Heart right ventricle (tissue), 16 donors: ENCODE data around the gene CTDSPL2. TPM values are rescaled to one million over a fixed set of nuclear protein-coding genes. Genes with fewer than 3 reads are reported as not detected.
"Not testable (repeated sequence)": the region's sequence is repeated elsewhere in the genome, so short reads cannot be mapped to it uniquely, and the experiment has no call there.

Experiments
- ATAC-seq, 8 donors: fragments of 200-7000 bp; cut with Tn5 transposase; one replicate each; pipeline ENCODE4 v1.9.1; 2020; ENCODE audit warnings: mild to moderate bottlenecking in 8 of 8, moderate library complexity in 8 of 8, moderate number of reproducible peaks in 1 of 8
- DNase-seq, 2 donors: peaks; one replicate each; pipeline ENCODE4 v3.0.0-alpha.2; 2020
- H3K27ac ChIP-seq, 10 donors: fragments of 200-600 bp; sonication (generic) in 2 of 10; one replicate each; pipeline versions ENCODE4 v1.5.0 to v1.8.0; 2020 to 2022; ENCODE audit warnings: mild to moderate bottlenecking in 3 of 10
- H3K27me3 ChIP-seq, 7 donors: fragments of 200-600 bp; one replicate each; pipeline ENCODE4 v1.8.0; 2021 to 2022; ENCODE audit warnings: mild to moderate bottlenecking in 2 of 7
- H3K36me3 ChIP-seq, 9 donors: fragments of 200-600 bp; sonication (generic) in 1 of 9; one replicate each; pipeline versions ENCODE4 v1.5.0 to v1.8.0; 2020 to 2022; ENCODE audit warnings: mild to moderate bottlenecking in 2 of 9
- H3K4me1 ChIP-seq, 9 donors: fragments of 200-600 bp; sonication (generic) in 1 of 9; one replicate each; pipeline versions ENCODE4 v1.5.0 to v1.8.0; 2020 to 2022; ENCODE audit warnings: mild to moderate bottlenecking in 4 of 9
- H3K4me3 ChIP-seq, 10 donors: fragments of 200-600 bp; sonication (generic) in 2 of 10; one replicate each; pipeline versions ENCODE4 v1.5.0 to v1.8.0; 2020 to 2022; ENCODE audit warnings: mild to moderate bottlenecking in 7 of 10, moderate library complexity in 2 of 10
- H3K9me3 ChIP-seq, 11 donors: fragments of 200-600 bp in 10 of 11; sonication (generic) in 2 of 11; one replicate each; pipeline versions ENCODE4 v1.5.0 to v1.8.0; 2013 to 2022; ENCODE audit warnings: mild to moderate bottlenecking in 2 of 11, control low read depth in 1 of 11, moderate library complexity in 1 of 11
- CTCF ChIP-seq, 9 donors: fragments of 200-600 bp; sonication (generic) in 2 of 9; IDR thresholded peaks; one replicate each; pipeline versions ENCODE4 v1.5.0 to v1.8.0; 2021 to 2022; ENCODE audit warnings: antibody characterized with exemption in 9 of 9, mild to moderate bottlenecking in 5 of 9, moderate library complexity in 1 of 9
- WGBS, 2 donors: extraction: QIAGEN DNeasy Blood & Tissue Kit; methylation state at CpG; one replicate each; pipeline ENCODE4 v1.1.7; 2013; ENCODE audit warnings: inconsistent platforms in 1 of 2; 5-methylcytosine and 5-hydroxymethylcytosine counted together
- intact Hi-C, 10 donors: fragments of 100-400 bp; cut with DNase I; formaldehyde crosslinking; loops; one replicate each; pipeline versions ENCODE4 v1.11.1 to v1.14.2; 2022
- polyA plus RNA-seq, 2 donors: library from polyadenylated mRNA; stranded (reverse); fragments of 200-250 nt; gene quantifications; one replicate each; pipeline ENCODE4 v1.2.3, GENCODE V29; 2013
- total RNA-seq, 10 donors: library from RNA; stranded (reverse); fragmentation: NEBNext Ultra II Directional in 3 of 10; extraction: Animal tissue kit (Norgen Biotek cat#: 25700) in 3 of 10; gene quantifications; one replicate each; pipeline versions ENCODE4 v1.2.1 to v1.2.4, GENCODE V29; 2021 to 2023
- donor health status: Arrhythmogenic right ventricular cardiomyopathy.
- donor health status: ischemic (EF 13 %, LVEDD 7.1; RV severe dilation, severe dysfunction).
- donor health status: healthy with polysubstance abuse.
- donor health status: DM: no; HTN: yes; CAD: no.
- donor health status: DM: no; HTN: no; CAD: no.
- donor health status: ischemic (EF 25% LVEDD 6.9; RV normal size, moderate dysfunction).
- donor health status: ischemic (EF 25% LVEDD 5.7; RV mildly dilated, moderate dysfunction).
- donor health status: healthy.
- donor health status: DM: yes; HTN: yes; CAD: no.
- donor health status: Ischemic cardiomyopathy.
- donor health status: ischemic (EF 35%, LVEDD 5.7; RV mildly dilated, moderate dysfunction).
- donor health status: nonischemic (EF 11% LVEDD 7.7; RV severe dilation, severe dysfunction).
- donor health status: DM: yes; HTN: yes; CAD: no.
- donor health status: PGD.
- donor health status: ischemic (EF 29% LVEDD 5.4; RV normal size, mild dysfunction).
- donor health status: nonischemic (EF 23%, LVEDD 6.1; RV moderate dilation, normal function).

The CTDSPL2 gene
- total and polyA plus RNA-seq, 12 donors: 3.5 to 22.3 (median 17.7) TPM

GRCh38 chr15:44529864-44530604 is 102.6 kb downstream of the CTDSPL2 start:
- Histone ChIP-seq H3K36me3 (peaks cover 0 to 62% (median 0%) of the 10 kb centered on the region in 9 donors), H3K9me3 (no peaks in the 10 kb centered on the region), H3K27ac (no peak overlapping the region), H3K4me3 (no peak overlapping the region), H3K4me1 (peaks cover 0 to 4% (median 0%) of the 10 kb centered on the region in 9 donors), H3K27me3 (no peaks in the 10 kb centered on the region)
- 73 to 75% methylated on average over 10 of the region's 10 CpGs for WGBS, 2 donors
- no peak for TF ChIP-seq CTCF (IDR thresholded peaks at IDR 0.05)
- intact Hi-C loops: no loop called here
- DNase-seq (no peak), ATAC-seq (no peak)

DNA sequence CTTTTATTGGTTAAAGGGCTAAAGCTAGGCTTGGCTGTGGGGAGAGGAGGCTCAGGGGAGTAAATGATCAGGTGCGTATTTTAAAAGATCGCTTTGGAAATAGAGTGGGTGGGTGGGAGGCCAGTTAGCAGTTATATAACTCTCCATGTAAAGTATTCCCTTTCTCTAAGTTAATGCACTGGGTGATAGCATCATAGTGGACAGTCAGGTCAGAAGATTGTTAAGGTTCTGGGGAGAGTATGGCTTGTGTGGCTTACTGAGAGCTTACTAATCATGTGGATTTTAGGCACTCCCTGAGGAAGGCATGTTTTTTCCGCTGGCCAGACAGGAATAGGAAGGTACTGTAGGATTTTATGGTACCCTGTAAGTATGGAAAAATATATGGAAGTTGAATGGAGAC is 103.2 kb downstream of the CTDSPL2 start:
- DNase-seq (no peak), ATAC-seq (no peak)
- no peaks in the 10 kb centered on the region for H3K27me3 ChIP-seq
- H3K4me3 ChIP-seq: no peak overlapping the region
- H3K9me3 ChIP-seq: no peaks in the 10 kb centered on the region
- H3K27ac ChIP-seq: no peak overlapping the region
- peaks cover 0 to 56% (median 0%) of the 10 kb centered on the region in 9 donors for H3K36me3 ChIP-seq
- H3K4me1 ChIP-seq: peaks cover 0 to 10% (median 5%) of the 10 kb centered on the region in 9 donors
- 96 to 99% methylated on average over 3 of the region's 3 CpGs for WGBS, 2 donors
- intact Hi-C loops: no loop called here
- TF ChIP-seq CTCF (IDR thresholded peaks at IDR 0.05): no peak

DNA sequence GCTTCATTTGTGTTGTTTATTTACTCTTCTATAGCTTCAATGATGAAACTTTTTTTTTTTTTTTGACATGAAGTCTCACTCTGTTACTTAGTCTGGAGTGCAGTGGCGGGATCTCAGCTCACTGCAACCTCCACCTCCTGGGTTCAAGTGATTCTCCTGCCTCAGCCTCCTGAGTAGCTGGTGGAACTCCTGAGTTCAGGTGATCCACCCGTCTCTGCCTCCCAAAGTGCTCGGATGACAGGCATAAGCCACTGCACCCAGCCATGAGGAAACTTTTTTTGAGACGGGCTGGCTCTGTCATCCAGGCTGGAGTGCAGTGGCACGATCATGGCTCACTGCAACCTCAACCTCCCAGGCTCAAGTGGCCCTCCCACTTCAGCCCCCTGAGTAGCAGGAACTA is 104.8 kb downstream of the CTDSPL2 start:
- intact Hi-C loops, H3K4me3 ChIP-seq, ATAC-seq, DNase-seq, H3K9me3 ChIP-seq, H3K27ac ChIP-seq, H3K27me3 ChIP-seq: not testable (repeated sequence)
- peaks cover 0 to 40% (median 0%) of the 10 kb centered on the region in 9 donors for H3K36me3 ChIP-seq
- H3K4me1 ChIP-seq: peaks cover 0 to 14% (median 10%) of the 10 kb centered on the region in 9 donors
- 97% methylated on average over 5 of the region's 5 CpGs for WGBS, 2 donors

GRCh38 chr15:44532689-44533088 is 105.3 kb downstream of the CTDSPL2 start:
- no peak for TF ChIP-seq CTCF (IDR thresholded peaks at IDR 0.05)
- Histone ChIP-seq H3K4me3 (no peak overlapping the region), H3K27ac (no peak overlapping the region), H3K27me3 (no peaks in the 10 kb centered on the region), H3K36me3 (peaks cover 0 to 36% (median 0%) of the 10 kb centered on the region in 9 donors), H3K9me3 (no peaks in the 10 kb centered on the region), H3K4me1 (peaks cover 0 to 17% (median 11%) of the 10 kb centered on the region in 9 donors)
- DNase-seq: no peak
- 99% methylated on average over 3 of the region's 3 CpGs for WGBS, 2 donors
- intact Hi-C loops: no loop called here
- no peak for ATAC-seq

DNA sequence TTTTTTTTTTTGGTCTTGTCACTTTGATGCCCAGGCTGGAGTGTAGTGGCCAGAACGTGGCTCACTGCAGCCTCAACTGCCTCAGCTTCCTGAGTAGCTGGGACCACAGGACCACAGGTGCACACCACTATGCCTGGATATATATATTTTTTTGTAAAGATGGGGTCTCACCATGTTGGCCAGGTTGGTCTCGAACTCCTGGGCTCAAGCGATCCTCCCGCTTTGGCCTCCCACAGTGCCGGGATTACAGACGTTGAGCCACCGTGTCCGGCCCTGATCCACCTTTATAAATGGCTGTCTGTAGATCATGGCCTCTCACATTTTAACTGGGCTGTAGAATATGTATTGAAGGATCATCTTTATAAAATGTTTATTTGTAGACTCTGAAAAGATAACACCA is 107.7 kb downstream of the CTDSPL2 start:
- H3K9me3 ChIP-seq: no peaks in the 10 kb centered on the region
- no peak for ATAC-seq
- 94 to 96% methylated on average over 8 of the region's 8 CpGs for WGBS, 2 donors
- no peaks in the 10 kb centered on the region for H3K27me3 ChIP-seq
- TF ChIP-seq CTCF (IDR thresholded peaks at IDR 0.05): no peak
- peaks cover 0 to 33% (median 28%) of the 10 kb centered on the region in 9 donors for H3K4me1 ChIP-seq
- DNase-seq: no peak
- peaks cover 0 to 32% (median 0%) of the 10 kb centered on the region in 9 donors for H3K36me3 ChIP-seq
- H3K27ac ChIP-seq: no peak overlapping the region
- intact Hi-C loops: loop anchor here in 2 of 10 donors (5.0 kb wide), 1 partner anchor 108 kb away; the partner anchor contains the start of gene CTDSPL2 (in 2 of the 2)
- peak overlapping the region in 2 of 10 donors; percentile 89 to 90 for H3K4me3 ChIP-seq
